WERI-Rb-1 (cell line): ENCODE data around the gene EBLN1.

Source experiments
- DNase-seq: peaks from one replicate; pipeline ENCODE4 v3.0.0-alpha.2; 2020
- H3K27ac ChIP-seq: fragments of 250-450 bp; sonication (Bioruptor Pico); 2 replicates; pipeline ENCODE4 v1.5.1; 2020; ENCODE audit warnings: mild to moderate bottlenecking, moderate library complexity
- H3K27me3 ChIP-seq: fragments of 250-450 bp; sonication (Bioruptor Pico); 2 replicates; pipeline ENCODE4 v1.5.1; 2021; ENCODE audit warnings: mild to moderate bottlenecking, low read depth, moderate library complexity; ENCODE audit not compliant: insufficient read depth, severe bottlenecking
- H3K36me3 ChIP-seq: fragments of 250-450 bp; sonication (Bioruptor Pico); 2 replicates; pipeline ENCODE4 v1.5.1; 2020; ENCODE audit warnings: mild to moderate bottlenecking, moderate library complexity
- H3K4me3 ChIP-seq: 2 replicates; pipeline ENCODE4 v1.5.1; 2011; ENCODE audit warnings: low read depth, mild to moderate bottlenecking, control low read depth, low read length
- H3K9me3 ChIP-seq: fragments of 250-450 bp; sonication (Bioruptor Pico); 2 replicates; pipeline ENCODE4 v1.5.1; 2021; ENCODE audit warnings: mild to moderate bottlenecking, moderate library complexity; ENCODE audit not compliant: severe bottlenecking
- TF ChIP-seq, protein P1 (sequence below): IDR thresholded peaks from 2 replicates; pipeline ENCODE4 v1.5.1; 2011; ENCODE audit warnings: low read depth, mild to moderate bottlenecking, control low read depth, inconsistent platforms, low read length

The EBLN1 gene

GRCh38 chr10:22247636-22248035, 29.8 kb upstream of the EBLN1 start:
- H3K36me3 ChIP-seq = no peaks in the 10 kb centered on the region
- DNase-seq = no peak
- no peak overlapping the region for H3K27ac ChIP-seq
- H3K9me3 ChIP-seq = no peaks in the 10 kb centered on the region
- no peaks in the 10 kb centered on the region for H3K27me3 ChIP-seq
- TF ChIP-seq, protein P1, sequence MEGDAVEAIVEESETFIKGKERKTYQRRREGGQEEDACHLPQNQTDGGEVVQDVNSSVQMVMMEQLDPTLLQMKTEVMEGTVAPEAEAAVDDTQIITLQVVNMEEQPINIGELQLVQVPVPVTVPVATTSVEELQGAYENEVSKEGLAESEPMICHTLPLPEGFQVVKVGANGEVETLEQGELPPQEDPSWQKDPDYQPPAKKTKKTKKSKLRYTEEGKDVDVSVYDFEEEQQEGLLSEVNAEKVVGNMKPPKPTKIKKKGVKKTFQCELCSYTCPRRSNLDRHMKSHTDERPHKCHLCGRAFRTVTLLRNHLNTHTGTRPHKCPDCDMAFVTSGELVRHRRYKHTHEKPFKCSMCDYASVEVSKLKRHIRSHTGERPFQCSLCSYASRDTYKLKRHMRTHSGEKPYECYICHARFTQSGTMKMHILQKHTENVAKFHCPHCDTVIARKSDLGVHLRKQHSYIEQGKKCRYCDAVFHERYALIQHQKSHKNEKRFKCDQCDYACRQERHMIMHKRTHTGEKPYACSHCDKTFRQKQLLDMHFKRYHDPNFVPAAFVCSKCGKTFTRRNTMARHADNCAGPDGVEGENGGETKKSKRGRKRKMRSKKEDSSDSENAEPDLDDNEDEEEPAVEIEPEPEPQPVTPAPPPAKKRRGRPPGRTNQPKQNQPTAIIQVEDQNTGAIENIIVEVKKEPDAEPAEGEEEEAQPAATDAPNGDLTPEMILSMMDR = no peak
- no peak overlapping the region for H3K4me3 ChIP-seq

GRCh38 chr10:22246680-22247391, 29.0 kb upstream of the EBLN1 start:
- no peak for DNase-seq
- Histone ChIP-seq H3K36me3 (no peaks in the 10 kb centered on the region), H3K27ac (no peak overlapping the region), H3K9me3 (no peaks in the 10 kb centered on the region), H3K27me3 (no peaks in the 10 kb centered on the region), H3K4me3 (no peak overlapping the region)
- TF ChIP-seq, protein P1 = no peak

GRCh38 chr10:22245567-22245966, 27.8 kb upstream of the EBLN1 start:
- Histone ChIP-seq H3K4me3 (no peak overlapping the region), H3K36me3 (no peaks in the 10 kb centered on the region), H3K27me3 (no peaks in the 10 kb centered on the region), H3K9me3 (no peaks in the 10 kb centered on the region), H3K27ac (no peak overlapping the region)
- no peak for DNase-seq
- TF ChIP-seq, protein P1 = no peak

- TF ChIP-seq, protein P1 = no peak
- no peak for DNase-seq
- Histone ChIP-seq H3K9me3 (no peaks in the 10 kb centered on the region), H3K27ac (no peak overlapping the region), H3K36me3 (no peaks in the 10 kb centered on the region), H3K4me3 (no peak overlapping the region), H3K27me3 (no peaks in the 10 kb centered on the region)
These were observed 27.0 kb upstream of the EBLN1 start for GRCh38 chr10:22244855-22245254.

DNA sequence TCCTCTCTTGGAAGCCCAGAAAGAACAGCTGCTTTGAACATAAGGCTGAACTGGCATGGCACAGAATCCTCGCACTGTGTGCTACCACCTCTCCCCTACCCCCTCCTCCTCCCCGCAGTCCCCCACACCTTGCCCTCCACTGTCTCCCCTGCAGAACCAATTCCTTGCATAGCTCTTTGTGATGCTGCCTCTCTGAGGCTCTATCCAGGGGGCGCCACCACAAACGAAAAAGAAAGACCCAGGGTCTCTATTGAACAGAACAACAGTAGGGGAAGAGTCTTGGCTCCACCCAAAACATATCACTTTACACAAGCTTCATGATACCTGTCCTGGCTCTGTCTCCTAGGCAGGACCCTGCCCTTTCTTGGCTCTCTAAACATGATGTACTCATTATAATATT, 26.2 kb upstream of the EBLN1 start:
- Histone ChIP-seq H3K9me3 (no peaks in the 10 kb centered on the region), H3K27me3 (no peaks in the 10 kb centered on the region), H3K4me3 (no peak overlapping the region), H3K36me3 (no peaks in the 10 kb centered on the region), H3K27ac (no peak overlapping the region)
- TF ChIP-seq, protein P1 = no peak
- DNase-seq = peak; percentile 12

- H3K36me3 ChIP-seq = no peaks in the 10 kb centered on the region
- no peak overlapping the region for H3K4me3 ChIP-seq
- H3K9me3 ChIP-seq = no peaks in the 10 kb centered on the region
- H3K27me3 ChIP-seq = no peaks in the 10 kb centered on the region
- TF ChIP-seq, protein P1 = no peak
- no peak overlapping the region for H3K27ac ChIP-seq
- DNase-seq = no peak
These were observed 25.5 kb upstream of the EBLN1 start for GRCh38 chr10:22243321-22243720.
